Thyroid gland (tissue), 4 donors: ENCODE results near the gene HDAC7. TPM values are rescaled to one million over a fixed set of nuclear protein-coding genes. Genes with fewer than 3 reads are reported as not detected.
A peak's percentile ranks its signal among the peaks of the same experiment; 100 is the strongest.
"Not testable (repeated sequence)": the region's sequence is repeated elsewhere in the genome, so short reads cannot be mapped to it uniquely, and the experiment has no call there.

Source experiments
- DNase-seq, 2 donors: peaks; one replicate each; pipeline ENCODE4 v3.0.0-alpha.2; 2019
- H3K27ac ChIP-seq, 3 donors: fragments of 200-600 bp; sonication (generic); 1 replicate in 2 of 3; 2 replicates in 1 of 3; pipeline ENCODE4 v1.5.1; 2016 to 2019; ENCODE audit warnings: mild to moderate bottlenecking in 1 of 3, moderate library complexity in 1 of 3
- H3K27me3 ChIP-seq: fragments of 200-600 bp; sonication (generic); one replicate; pipeline ENCODE4 v1.5.1; 2019
- H3K36me3 ChIP-seq, 2 donors: fragments of 200-600 bp; sonication (generic); one replicate each; pipeline ENCODE4 v1.5.1; 2016 to 2019
- H3K4me1 ChIP-seq, 2 donors: fragments of 200-600 bp; sonication (generic); one replicate each; pipeline ENCODE4 v1.5.1; 2017 to 2019
- H3K4me3 ChIP-seq, 3 donors: fragments of 200-600 bp; sonication (generic); replicated peaks in 1 of 3; 1 replicate in 2 of 3; 2 replicates in 1 of 3; pipeline ENCODE4 v1.5.1; 2016; ENCODE audit warnings: mild to moderate bottlenecking in 1 of 3
- H3K9me3 ChIP-seq: fragments of 200-600 bp; sonication (generic); one replicate; pipeline ENCODE4 v1.5.1; 2017
- POLR2A ChIP-seq, 2 donors: fragments of 450-650 bp; IDR thresholded peaks; one replicate each; pipeline ENCODE4 v1.6.1; 2017; ENCODE audit warnings: antibody characterized with exemption in 2 of 2, mild to moderate bottlenecking in 2 of 2, moderate library complexity in 1 of 2
- WGBS, 2 donors: methylation state at CpG; one replicate each; pipeline ENCODE4 v1.1.5; 2017; 5-methylcytosine and 5-hydroxymethylcytosine counted together
- intact Hi-C: fragments of 100-400 bp; cut with DNase I; formaldehyde crosslinking; loops from one replicate; pipeline ENCODE4 v1.15.1; 2023
- total RNA-seq, 4 donors: library from RNA; depleted of rRNA; stranded (reverse); fragments of >200 nt; gene quantifications; one replicate each; pipeline ENCODE4 v1.2.3, GENCODE V29; 2016
- TF ChIP-seq, protein P1 (sequence below), 6 experiments: fragments of 200-600 bp in 3 of 6; fragments of 450-650 bp in 3 of 6; sonication (generic) in 3 of 6; IDR thresholded peaks; one replicate each; pipeline ENCODE4 v1.5.1; 2016 to 2019; ENCODE audit warnings: antibody characterized with exemption in 6 of 6, mild to moderate bottlenecking in 2 of 6, inconsistent platforms in 1 of 6, moderate library complexity in 1 of 6

Gene HDAC7
- total RNA-seq, 4 donors from 2014 or later = 44.5 to 61.9 (median 52.6) TPM

DNA sequence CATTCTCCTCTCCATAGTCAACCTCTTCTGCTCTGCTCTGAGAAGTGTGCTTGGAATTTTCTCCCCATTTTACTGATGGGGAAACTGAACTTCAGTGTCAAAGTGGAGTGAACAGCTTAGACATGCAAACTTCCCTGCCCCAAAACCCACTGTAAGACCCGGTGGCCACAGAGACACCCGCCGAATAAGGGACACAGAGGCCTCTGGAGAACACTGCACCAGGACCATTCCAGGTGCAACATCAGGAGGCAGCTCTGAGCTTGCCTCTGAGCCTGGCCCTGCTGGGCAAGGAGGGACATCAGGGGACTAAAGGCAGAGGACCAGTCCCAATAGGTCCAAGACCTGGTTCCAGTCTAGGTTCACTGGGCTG is 1.7 kb downstream of the HDAC7 start:
- DNase-seq = no peak
- TF ChIP-seq POLR2A (IDR thresholded peaks at IDR 0.05) = no peak
- TF ChIP-seq, protein P1, sequence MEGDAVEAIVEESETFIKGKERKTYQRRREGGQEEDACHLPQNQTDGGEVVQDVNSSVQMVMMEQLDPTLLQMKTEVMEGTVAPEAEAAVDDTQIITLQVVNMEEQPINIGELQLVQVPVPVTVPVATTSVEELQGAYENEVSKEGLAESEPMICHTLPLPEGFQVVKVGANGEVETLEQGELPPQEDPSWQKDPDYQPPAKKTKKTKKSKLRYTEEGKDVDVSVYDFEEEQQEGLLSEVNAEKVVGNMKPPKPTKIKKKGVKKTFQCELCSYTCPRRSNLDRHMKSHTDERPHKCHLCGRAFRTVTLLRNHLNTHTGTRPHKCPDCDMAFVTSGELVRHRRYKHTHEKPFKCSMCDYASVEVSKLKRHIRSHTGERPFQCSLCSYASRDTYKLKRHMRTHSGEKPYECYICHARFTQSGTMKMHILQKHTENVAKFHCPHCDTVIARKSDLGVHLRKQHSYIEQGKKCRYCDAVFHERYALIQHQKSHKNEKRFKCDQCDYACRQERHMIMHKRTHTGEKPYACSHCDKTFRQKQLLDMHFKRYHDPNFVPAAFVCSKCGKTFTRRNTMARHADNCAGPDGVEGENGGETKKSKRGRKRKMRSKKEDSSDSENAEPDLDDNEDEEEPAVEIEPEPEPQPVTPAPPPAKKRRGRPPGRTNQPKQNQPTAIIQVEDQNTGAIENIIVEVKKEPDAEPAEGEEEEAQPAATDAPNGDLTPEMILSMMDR (IDR thresholded peaks at IDR 0.05) = no peak
- intact Hi-C loops = no loop called here
- Histone ChIP-seq H3K36me3 (no peaks in the 10 kb centered on the region), H3K9me3 (no peaks in the 10 kb centered on the region), H3K4me1 (peaks cover 55 to 82% of the 10 kb centered on the region in 2 donors), H3K27ac (peak overlapping the region; percentile 94 to 98 (median 98)), H3K4me3 (peak overlapping the region in 1 of 3 donors; percentile 82), H3K27me3 (no peaks in the 10 kb centered on the region)
- 61 to 69% methylated on average over 3 of the region's 3 CpGs for WGBS, 2 donors

DNA sequence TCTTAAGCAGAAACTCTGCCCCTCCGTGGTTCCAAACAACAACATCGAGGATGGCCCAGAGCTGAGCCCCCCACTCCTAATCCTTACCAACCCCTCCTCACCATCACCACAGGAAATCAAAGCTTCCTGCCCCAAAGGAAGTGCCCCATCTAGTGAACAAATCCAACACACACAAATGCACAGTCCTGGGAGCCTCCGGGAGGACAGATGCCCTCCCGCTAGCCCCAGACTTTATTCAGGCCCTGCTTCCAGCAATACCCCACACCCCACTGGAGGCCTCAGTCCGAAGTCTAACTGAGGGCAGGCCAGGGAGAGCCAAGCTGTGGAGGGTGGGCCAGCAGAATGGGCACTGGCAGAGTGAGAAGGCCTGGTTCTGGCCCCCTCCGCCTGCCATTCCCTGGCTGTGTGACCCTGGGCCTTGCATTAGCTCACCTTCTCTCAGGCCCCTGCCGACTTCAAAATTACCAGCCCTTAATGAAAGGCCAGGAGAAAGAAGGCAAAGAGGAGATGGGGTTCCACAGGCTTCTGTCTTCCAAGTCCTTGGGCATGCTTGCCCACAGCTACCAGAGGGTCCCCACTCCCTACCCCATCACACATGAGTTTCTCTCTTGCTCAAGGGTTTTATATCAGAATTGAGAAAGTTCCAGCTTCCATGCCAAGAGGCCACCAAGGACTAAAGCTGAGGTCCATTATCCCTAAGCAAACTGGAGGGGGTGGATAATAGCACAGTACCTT is 2.3 kb downstream of the HDAC7 start:
- H3K27ac ChIP-seq = peak overlapping the region; percentile 94 to 98 (median 98)
- no peaks in the 10 kb centered on the region for H3K36me3 ChIP-seq
- H3K4me1 ChIP-seq = peaks cover 53 to 80% of the 10 kb centered on the region in 2 donors
- DNase-seq = no peak
- H3K9me3 ChIP-seq = no peaks in the 10 kb centered on the region
- H3K4me3 ChIP-seq = peak overlapping the region in 1 of 3 donors; percentile 82
- intact Hi-C loops = no loop called here
- WGBS, 2 donors = 39 to 52% methylated on average over 6 to 7 of the region's 7 CpGs
- no peaks in the 10 kb centered on the region for H3K27me3 ChIP-seq
- TF ChIP-seq POLR2A (IDR thresholded peaks at IDR 0.05) = no peak
- TF ChIP-seq, protein P1 (IDR thresholded peaks at IDR 0.05) = peak in 1 of 6 experiments; percentile 14

DNA sequence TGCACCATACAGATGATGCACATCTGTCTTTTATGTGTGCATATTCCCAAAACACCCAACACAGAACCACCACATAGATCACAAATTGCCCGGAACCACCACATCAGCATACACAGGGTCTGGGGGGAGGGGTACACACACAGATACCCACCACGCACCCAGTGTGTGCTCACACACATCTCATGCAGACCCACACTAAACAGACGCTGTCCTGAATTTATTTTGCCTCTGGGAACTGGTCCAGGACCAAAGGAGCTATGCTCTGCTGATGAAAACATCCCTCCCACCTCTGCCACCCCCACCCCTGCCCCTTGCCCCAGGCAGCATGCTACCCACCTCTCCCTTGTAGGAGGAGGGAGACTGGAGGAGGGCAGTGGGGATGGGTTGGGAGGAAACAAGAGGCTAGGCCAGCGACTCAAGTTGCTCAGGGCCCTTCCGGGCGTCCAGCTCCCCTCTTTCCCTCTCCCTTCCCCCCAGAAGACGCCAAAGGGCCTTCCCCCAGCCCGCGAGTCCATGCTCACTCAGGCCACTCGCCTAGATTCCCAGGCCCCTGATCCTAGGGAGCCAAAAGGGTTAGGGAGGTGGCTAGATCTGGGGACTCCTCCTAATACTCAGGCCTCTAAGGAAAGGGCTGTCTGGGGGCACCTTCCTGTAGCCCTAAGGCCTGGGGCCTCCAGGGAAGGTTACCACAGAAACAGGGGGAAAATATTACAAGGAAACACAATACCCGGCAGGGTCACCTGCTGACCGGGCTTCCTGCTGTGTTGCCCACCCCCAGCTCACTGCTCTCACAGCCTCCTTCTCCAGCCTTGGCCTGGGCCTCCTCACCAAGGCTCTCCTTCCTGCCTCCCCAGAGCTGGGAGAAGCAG is 3.1 kb downstream of the HDAC7 start:
- H3K27ac ChIP-seq = peak overlapping the region; percentile 94 to 98 (median 98)
- H3K9me3 ChIP-seq = no peaks in the 10 kb centered on the region
- TF ChIP-seq, protein P1 (IDR thresholded peaks at IDR 0.05) = no peak
- no peak for TF ChIP-seq POLR2A (IDR thresholded peaks at IDR 0.05)
- intact Hi-C loops = no loop called here
- peak overlapping the region in 1 of 3 donors; percentile 82 for H3K4me3 ChIP-seq
- peaks cover 53 to 80% of the 10 kb centered on the region in 2 donors for H3K4me1 ChIP-seq
- H3K27me3 ChIP-seq = no peaks in the 10 kb centered on the region
- WGBS, 2 donors = 13 to 25% methylated on average over 11 of the region's 12 CpGs
- no peaks in the 10 kb centered on the region for H3K36me3 ChIP-seq
- DNase-seq = peak; percentile 72 to 81

DNA sequence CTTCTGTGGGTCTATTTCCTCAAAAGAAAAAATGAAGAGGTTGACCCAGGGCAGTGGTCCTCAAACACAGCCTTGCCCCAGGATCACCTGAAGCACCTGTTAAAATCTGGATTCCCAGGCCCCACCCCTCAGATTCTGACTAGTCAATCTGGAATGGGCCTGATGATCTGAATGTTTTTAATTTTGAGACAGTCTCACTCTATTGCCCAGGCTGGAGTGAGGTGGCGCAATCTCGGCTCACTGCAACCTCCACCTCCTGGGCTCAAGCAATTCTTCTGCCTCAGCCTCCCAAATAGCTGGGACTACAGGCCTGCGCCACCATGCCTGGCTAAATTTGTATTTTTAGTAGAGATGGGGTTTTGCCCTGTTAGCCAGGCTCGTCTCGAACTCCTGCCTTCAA is 4.3 kb downstream of the HDAC7 start:
- H3K27ac ChIP-seq = peak overlapping the region; percentile 46 to 98 (median 94)
- intact Hi-C loops, H3K27me3 ChIP-seq, H3K4me3 ChIP-seq, H3K36me3 ChIP-seq, H3K9me3 ChIP-seq: not testable (repeated sequence)
- 88 to 93% methylated on average over 5 of the region's 5 CpGs for WGBS, 2 donors
- peak; percentile 40 to 43 for DNase-seq
- peaks cover 55 to 82% of the 10 kb centered on the region in 2 donors for H3K4me1 ChIP-seq

DNA sequence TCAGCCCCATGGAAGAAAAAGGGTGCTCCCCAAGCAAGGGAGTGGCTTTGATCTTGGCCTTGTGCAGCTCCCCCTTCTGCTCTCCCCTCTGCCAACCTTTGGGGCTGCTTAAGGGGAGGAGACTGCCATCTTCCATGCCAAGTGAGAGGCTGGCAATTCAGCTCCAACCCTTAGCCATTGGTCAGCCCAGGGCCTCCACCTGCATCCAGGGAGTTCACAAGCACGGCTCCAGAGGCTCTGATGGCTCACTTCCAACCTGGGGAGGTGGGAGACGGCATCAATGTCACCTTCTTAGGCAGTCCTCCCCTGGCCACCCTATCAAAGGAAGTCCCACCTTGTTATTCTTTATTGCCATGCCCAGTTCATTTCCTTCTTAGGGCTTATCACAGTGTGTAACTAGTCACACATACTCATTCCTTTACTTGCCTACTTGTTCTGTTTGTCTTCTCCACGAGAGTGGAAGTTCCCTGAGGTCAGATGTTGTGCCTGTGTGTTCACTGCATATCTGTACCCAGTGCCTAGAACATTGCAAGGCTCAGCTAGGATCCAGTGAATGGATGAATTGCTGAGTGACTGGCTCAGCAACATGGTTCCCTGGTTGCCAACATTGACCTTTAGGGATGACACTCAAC is 5.0 kb downstream of the HDAC7 start:
- intact Hi-C loops = no loop called here
- DNase-seq = no peak
- H3K27me3 ChIP-seq = no peaks in the 10 kb centered on the region
- peak overlapping the region; percentile 86 to 98 (median 94) for H3K27ac ChIP-seq
- H3K4me3 ChIP-seq = no peak overlapping the region
- no peaks in the 10 kb centered on the region for H3K36me3 ChIP-seq
- 41 to 70% methylated on average over 3 of the region's 3 CpGs for WGBS, 2 donors
- TF ChIP-seq, protein P1 (IDR thresholded peaks at IDR 0.05) = no peak
- no peak for TF ChIP-seq POLR2A (IDR thresholded peaks at IDR 0.05)
- H3K4me1 ChIP-seq = peaks cover 63 to 90% of the 10 kb centered on the region in 2 donors
- no peaks in the 10 kb centered on the region for H3K9me3 ChIP-seq
